Stromal cell of bone marrow (primary cell): Measurements from ENCODE around the gene AGTR1.
A peak's percentile ranks its signal among the peaks of the same experiment; 100 is the strongest.
"Not testable (repeated sequence)": the region's sequence is repeated elsewhere in the genome, so short reads cannot be mapped to it uniquely, and the experiment has no call there.

ENCODE experiments used
- DNase-seq: peaks from one replicate; pipeline ENCODE4 v3.0.0-alpha.2; 2012; ENCODE audit warnings: low read depth

The AGTR1 gene

GRCh38 chr3:148758303-148758884 lies 60.7 kb downstream of the AGTR1 start:
- peak; percentile 35 for DNase-seq

- no peak for DNase-seq
These were observed 61.7 kb downstream of the AGTR1 start for GRCh38 chr3:148759430-148759829.

DNA sequence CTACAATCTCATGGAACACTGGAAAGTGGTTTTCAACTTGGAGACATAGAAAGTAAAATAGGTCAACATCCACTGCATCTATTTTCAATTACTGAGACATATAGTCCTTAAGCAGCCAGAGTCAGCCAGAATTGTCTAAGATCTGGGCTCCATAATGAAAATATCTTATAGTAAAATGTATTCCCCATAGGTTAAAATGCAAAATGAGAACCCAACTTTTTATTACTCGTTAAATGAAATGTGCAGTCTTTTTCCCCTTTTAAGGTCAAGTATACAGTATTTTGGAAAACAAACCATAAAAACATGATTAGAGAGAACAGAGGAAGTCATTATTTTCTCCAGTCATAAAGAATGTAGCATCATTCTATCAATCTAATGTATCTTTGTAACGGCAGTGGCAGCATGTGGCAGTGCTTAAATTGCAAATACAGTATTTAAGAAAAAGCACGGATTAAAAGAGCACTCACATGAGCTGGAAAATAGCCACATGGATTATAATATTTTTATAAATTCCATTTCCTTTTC lies 65.5 kb downstream of the AGTR1 start:
- DNase-seq: no peak

DNA sequence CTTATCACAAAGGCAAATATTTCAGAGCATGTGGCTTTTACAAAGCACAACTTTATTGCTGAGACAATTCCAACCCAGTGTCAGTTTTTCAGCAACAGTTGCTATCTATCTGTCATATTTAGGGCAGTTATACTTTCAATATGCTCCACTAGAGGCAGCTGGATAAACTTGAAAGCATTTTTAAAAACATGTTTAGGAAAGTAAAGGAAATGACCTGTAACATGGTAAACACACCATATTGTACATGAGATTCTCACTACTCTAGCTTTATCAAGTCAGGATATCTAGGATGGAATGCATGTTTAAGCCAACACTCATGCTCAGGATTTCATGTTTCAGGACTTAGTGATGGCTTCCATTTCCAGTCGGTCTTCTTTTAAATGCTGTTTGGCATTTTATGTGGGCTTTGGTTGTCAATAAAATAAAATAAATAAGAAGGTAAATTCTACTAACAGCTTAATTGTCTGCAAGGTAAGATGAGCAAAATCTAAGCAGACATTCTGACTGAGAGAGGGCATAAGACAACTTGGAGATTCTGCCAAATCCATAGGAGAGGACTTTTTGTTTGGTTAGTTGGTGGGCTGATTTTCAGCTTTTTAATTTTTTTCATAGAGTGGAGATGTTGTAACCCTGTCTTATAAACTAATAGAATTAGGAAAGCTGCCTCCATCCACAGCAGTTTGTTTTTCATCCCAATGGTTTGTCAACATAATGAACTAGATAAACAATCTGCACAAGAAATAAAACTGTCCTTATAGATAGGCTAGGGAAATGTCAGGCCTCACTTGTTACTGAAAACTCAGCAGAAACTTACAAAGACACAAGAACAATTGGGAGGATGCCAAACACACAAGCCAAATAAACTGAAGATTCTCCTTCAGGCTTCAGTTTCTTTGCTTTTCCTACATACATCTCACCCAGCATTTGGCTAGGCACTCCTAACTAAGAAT lies 66.6 kb downstream of the AGTR1 start:
- no peak for DNase-seq

DNA sequence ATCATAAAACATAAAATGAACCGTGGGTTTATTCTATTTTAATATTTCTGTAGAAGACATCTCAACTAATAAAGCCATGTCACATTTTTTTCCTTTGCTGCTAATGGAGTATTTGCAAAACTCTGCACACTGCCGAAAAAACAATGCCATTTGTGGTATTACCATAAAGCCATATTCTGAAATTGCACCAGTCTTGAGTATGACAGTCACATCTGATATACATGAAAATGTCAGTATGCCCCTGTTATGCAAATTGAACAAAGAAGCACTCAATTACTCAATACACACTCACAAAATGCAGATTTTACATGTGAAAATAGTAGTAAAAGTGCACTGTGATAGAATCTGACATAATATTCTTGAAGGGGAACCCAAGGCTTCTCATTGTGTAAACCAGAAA lies 74.7 kb downstream of the AGTR1 start:
- no peak for DNase-seq

GRCh38 chr3:148772835-148773234 lies 75.1 kb downstream of the AGTR1 start:
- no peak for DNase-seq

DNA sequence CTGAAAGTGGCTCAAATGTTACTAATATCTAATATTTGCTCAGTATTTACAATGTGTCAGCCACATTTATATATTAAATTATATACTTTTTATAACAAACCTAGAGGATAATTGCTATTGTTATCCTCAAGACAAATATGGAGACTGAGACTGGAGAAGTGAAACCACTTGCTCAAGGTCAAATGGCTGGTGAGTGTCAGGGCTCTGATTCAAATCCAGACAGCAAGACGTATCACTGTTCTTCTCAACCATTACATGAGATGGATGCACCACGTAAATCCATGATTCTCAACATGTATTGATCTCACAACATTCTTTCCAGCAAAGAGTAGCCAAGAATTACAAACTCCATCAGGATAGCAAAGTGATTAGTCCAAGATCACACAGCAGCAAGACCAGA lies 76.1 kb downstream of the AGTR1 start:
- DNase-seq: no peak

DNA sequence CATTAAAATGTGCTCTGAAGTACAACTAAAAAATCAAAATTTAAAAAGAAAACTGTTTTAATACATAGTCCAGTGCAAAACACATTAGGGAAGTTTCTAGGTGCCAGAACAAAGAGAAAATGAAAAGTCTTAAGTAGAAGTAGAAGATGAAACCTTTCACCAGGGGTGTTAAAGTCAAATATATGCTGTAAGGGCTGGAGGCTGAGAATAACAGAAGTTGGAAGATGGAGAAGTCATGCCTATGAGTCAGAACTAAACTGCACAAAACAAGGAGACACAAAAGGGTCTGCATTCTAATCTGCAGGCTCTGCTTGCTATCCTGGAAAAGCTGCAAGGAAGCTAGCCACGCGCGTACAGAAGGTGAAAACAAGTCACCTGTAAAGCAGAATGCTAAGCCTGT lies 81.2 kb downstream of the AGTR1 start:
- DNase-seq: no peak

- not testable (repeated sequence) for DNase-seq
These were observed 87.3 kb downstream of the AGTR1 start for GRCh38 chr3:148785026-148785425.

- DNase-seq: not testable (repeated sequence)
These were observed 88.5 kb downstream of the AGTR1 start for GRCh38 chr3:148786159-148786558.

DNA sequence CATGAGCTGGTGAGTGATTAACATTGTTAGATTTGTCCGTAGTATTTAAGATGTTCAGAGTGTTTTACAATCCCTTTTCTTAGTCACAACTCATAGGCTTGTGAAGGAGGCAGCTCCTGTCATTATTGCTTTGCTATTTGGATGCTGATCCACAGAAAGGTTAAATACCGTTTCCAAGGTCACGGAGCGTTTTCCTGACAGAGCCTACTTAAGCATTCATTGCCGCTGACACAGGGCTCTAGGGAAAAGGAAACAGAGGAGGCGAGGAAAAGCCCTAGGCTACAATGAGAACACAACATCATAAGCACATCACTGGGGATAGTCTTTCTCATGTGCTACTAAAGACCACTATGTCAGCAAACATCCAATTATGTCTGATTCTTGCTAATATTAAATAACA lies 91.4 kb downstream of the AGTR1 start:
- peak; percentile 82 for DNase-seq

DNA sequence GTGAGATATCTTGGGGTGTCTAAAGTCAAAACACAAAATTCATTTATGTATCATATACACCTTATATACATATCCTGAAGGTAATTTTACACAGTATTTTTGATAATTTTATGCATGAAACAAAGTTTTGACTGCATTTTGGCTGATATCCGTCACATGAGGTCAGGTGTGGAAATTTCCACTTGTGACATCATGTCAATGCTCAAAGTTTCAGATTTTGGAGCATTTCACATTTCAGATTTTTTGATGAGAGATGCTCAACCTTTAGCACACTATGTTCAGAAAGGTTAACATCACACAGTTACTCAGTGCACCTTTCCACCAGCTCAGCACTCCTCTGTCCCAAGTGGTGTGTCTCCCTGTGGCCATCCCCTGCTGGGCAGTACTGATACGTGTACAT lies 92.2 kb downstream of the AGTR1 start:
- no peak for DNase-seq

DNA sequence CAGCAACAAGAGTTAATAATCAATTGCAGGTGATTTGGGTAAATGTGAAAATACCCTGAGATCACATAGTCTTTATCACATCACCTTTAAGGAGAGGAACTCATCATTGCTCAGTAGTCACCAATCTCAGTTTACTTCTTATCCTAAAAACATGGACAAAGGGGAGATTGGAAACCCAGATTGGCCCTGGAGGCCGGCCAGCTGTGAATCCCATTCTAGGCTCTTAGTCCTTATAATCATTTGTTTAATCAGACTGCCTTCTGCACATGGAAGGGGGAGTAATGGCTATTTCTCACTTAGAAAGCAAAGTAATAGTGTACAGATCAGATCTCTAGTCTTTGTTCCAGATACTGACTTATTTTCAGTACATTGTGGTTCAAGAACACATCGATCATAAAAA lies 92.7 kb downstream of the AGTR1 start:
- no peak for DNase-seq

GRCh38 chr3:148790851-148791735 lies 93.4 kb downstream of the AGTR1 start:
- peak; percentile 97 for DNase-seq

GRCh38 chr3:148791920-148792319 lies 94.2 kb downstream of the AGTR1 start:
- no peak for DNase-seq

DNA sequence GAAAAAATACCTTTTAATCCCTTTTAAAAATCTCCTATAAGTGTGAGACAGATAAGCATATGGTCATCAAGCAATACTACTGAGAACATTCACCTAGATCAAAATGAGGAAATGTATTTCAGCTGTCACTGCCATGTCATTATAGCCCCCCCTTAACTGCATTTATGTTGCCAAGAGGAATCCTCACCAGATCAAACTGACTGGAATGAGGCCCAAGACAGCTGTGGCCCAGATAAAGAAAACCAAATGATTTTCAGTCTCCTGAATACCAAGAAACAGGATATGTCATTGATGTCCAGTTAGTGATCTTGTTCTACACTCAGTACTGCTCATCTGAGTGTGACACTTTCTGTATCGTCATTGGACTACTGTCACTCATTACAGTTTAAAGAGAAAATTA lies 94.8 kb downstream of the AGTR1 start:
- DNase-seq: no peak
